Activated CD8-positive, alpha-beta T cell treated with anti-CD3 and anti-CD28 coated beads for 36 hours (primary cell): ENCODE data around the gene CADM2. TPM values are rescaled to one million over a fixed set of nuclear protein-coding genes. Genes with fewer than 3 reads are reported as not detected.

Experiments
- ATAC-seq: fragments of 200-7000 bp; cut with Tn5 transposase; one replicate; pipeline ENCODE4 v1.10.0; 2021; ENCODE audit warnings: mild to moderate bottlenecking, moderate library complexity
- CTCF ChIA-PET: fragments of 350-600 bp; sonication (Branson Sonifier 250); formaldehyde crosslinking; loops from one replicate; lab custom pipeline; 2021; ENCODE audit warnings: antibody characterized with exemption; lab: Charles Lee
- POLR2A ChIA-PET: fragments of 350-600 bp; sonication (Branson Sonifier 250); formaldehyde crosslinking; loops from one replicate; lab custom pipeline; 2021; ENCODE audit warnings: antibody characterized with exemption; lab: Charles Lee
- DNase-seq: peaks from one replicate; pipeline ENCODE4 v3.0.0-alpha.2; 2020
- H3K27ac Mint-ChIP-seq: one replicate; pipeline ENCODE4 v1.8.0; 2021; ENCODE audit warnings: mild to moderate bottlenecking, mixed read lengths
- H3K27me3 Mint-ChIP-seq: one replicate; pipeline ENCODE4 v1.8.0; 2021; ENCODE audit warnings: mixed read lengths
- H3K36me3 Mint-ChIP-seq: one replicate; pipeline ENCODE4 v1.8.0; 2021; ENCODE audit warnings: low read depth, mixed read lengths
- H3K4me1 Mint-ChIP-seq: one replicate; pipeline ENCODE4 v1.8.0; 2021; ENCODE audit warnings: low read depth, mixed read lengths
- H3K4me3 Mint-ChIP-seq: one replicate; pipeline ENCODE4 v1.8.0; 2021; ENCODE audit warnings: mild to moderate bottlenecking, moderate library complexity, mixed read lengths
- H3K9me3 Mint-ChIP-seq: one replicate; pipeline ENCODE4 v1.8.0; 2021; ENCODE audit warnings: mixed read lengths
- CTCF ChIP-seq: fragments of 200-600 bp; IDR thresholded peaks from one replicate; pipeline ENCODE4 v1.8.0; 2022; ENCODE audit warnings: antibody characterized with exemption, mild to moderate bottlenecking
- intact Hi-C: fragments of 100-400 bp; cut with micrococcal nuclease; formaldehyde crosslinking; loops from one replicate; pipeline ENCODE4 v1.10.0; 2022
- total RNA-seq, 2 experiments: library from RNA; stranded (reverse); gene quantifications; one replicate each; pipeline ENCODE4 v1.2.3, GENCODE V29; 2021

Gene CADM2
- total RNA-seq, 2 experiments from 2014 or later = 0.38 TPM; not detected in 1

- ChIA-PET POLR2A (no interaction called here), CTCF (no interaction called here)
- H3K36me3 Mint-ChIP-seq = no peaks in the 10 kb centered on the region
- no peak for DNase-seq
- H3K27me3 Mint-ChIP-seq = no peaks in the 10 kb centered on the region
- no peaks in the 10 kb centered on the region for H3K4me1 Mint-ChIP-seq
- H3K9me3 Mint-ChIP-seq = peaks cover 11% of the 10 kb centered on the region
- no peak overlapping the region for H3K4me3 Mint-ChIP-seq
- intact Hi-C loops = no loop called here
- no peak overlapping the region for H3K27ac Mint-ChIP-seq
- TF ChIP-seq CTCF = no peak
- ATAC-seq = no peak
These were observed 714.0 kb downstream of the CADM2 start for GRCh38 chr3:85672761-85673160.

DNA sequence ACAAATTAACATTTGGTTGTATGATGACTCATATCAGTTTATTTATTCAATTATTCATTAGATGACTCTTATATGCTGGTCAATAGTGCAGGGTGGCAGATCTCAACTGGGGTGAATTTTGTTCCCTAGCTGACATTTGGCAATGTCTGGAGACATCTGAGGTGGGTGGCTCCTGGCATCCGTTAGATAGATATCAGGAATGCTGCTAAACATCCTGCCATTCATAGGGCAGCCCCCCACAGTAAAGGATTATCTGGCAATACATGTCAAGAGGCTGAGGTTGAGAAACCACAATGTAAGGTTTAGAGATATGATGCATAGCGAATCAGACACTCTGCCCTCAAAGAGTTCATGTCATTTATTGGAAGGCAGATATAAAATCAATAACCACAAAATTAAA, 719.9 kb downstream of the CADM2 start:
- POLR2A ChIA-PET = no interaction called here
- Mint-ChIP-seq H3K9me3 (peaks cover 5% of the 10 kb centered on the region), H3K27me3 (no peaks in the 10 kb centered on the region), H3K4me3 (no peak overlapping the region), H3K4me1 (no peaks in the 10 kb centered on the region), H3K36me3 (no peaks in the 10 kb centered on the region), H3K27ac (no peak overlapping the region)
- ATAC-seq (no peak), DNase-seq (no peak)
- intact Hi-C loops = no loop called here
- CTCF ChIA-PET = no interaction called here
- TF ChIP-seq CTCF = no peak

- ChIA-PET POLR2A (no interaction called here), CTCF (no interaction called here)
- intact Hi-C loops = no loop called here
- DNase-seq (no peak), ATAC-seq (no peak)
- Mint-ChIP-seq H3K9me3 (peaks cover 9% of the 10 kb centered on the region), H3K27ac (no peak overlapping the region), H3K36me3 (no peaks in the 10 kb centered on the region), H3K27me3 (no peaks in the 10 kb centered on the region), H3K4me3 (no peak overlapping the region), H3K4me1 (no peaks in the 10 kb centered on the region)
- TF ChIP-seq CTCF = no peak
These were observed 723.1 kb downstream of the CADM2 start for GRCh38 chr3:85681906-85682305.

DNA sequence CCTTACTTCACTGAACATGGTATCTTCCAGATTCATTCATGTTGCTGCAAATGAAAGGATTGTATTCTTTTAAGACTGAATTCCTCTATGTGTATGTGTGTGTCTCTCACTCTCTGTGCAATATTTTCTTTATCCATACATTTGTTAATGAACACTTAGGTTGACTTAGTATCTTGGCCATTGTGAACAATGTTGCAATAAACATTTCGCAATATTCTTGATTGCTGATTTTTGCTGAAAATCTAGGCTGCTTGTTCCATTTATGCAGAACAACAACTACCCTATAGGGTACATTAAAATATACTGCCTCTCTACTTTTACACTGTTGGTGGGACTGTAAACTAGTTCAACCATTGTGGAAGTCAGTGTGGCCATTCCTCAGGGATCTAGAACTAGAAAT, 732.4 kb downstream of the CADM2 start:
- intact Hi-C loops = no loop called here
- DNase-seq = no peak
- Mint-ChIP-seq H3K27ac (no peak overlapping the region), H3K36me3 (no peaks in the 10 kb centered on the region), H3K27me3 (no peaks in the 10 kb centered on the region), H3K4me1 (no peaks in the 10 kb centered on the region), H3K9me3 (peaks cover 10% of the 10 kb centered on the region), H3K4me3 (no peak overlapping the region)
- no peak for ATAC-seq
- CTCF ChIA-PET = no interaction called here
- TF ChIP-seq CTCF = no peak
- POLR2A ChIA-PET = no interaction called here

DNA sequence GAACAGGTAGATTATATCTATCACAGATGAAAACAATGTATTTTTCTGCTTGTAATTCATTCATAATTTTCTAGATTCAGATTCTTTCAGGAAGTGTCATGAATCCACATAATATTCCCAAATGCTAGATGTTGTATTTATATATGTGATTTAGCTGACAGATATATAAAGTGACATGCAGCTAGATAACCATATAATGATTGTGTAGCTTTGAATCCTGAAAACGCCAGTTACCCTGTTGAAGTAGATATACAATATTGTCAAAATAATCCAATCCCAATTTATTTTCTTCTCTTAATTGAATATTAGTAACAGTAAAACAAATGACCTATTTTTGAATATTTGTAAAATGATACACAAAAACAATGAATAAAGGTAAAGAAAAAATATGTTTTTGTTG, 738.4 kb downstream of the CADM2 start:
- ChIA-PET POLR2A (no interaction called here), CTCF (no interaction called here)
- no peak overlapping the region for H3K27ac Mint-ChIP-seq
- TF ChIP-seq CTCF = no peak
- DNase-seq (no peak), ATAC-seq (no peak)
- no peaks in the 10 kb centered on the region for H3K27me3 Mint-ChIP-seq
- no peaks in the 10 kb centered on the region for H3K4me1 Mint-ChIP-seq
- no peaks in the 10 kb centered on the region for H3K36me3 Mint-ChIP-seq
- intact Hi-C loops = no loop called here
- peaks cover 11% of the 10 kb centered on the region for H3K9me3 Mint-ChIP-seq
- no peak overlapping the region for H3K4me3 Mint-ChIP-seq
